Endothelial cell (in vitro differentiated cells): ENCODE data around the gene ALDH2. TPM values are rescaled to one million over a fixed set of nuclear protein-coding genes. Genes with fewer than 3 reads are reported as not detected.
"Not testable (repeated sequence)": the region's sequence is repeated elsewhere in the genome, so short reads cannot be mapped to it uniquely, and the experiment has no call there.

Source experiments
- DNase-seq: peaks from one replicate; pipeline ENCODE4 v3.0.0; 2021; ENCODE audit warnings: low spot score
- H3K27ac Mint-ChIP-seq: one replicate; pipeline ENCODE4 v1.8.0; 2021; ENCODE audit warnings: mixed read lengths, inconsistent platforms; ENCODE audit not compliant: unreplicated experiment
- H3K27me3 Mint-ChIP-seq: one replicate; pipeline ENCODE4 v1.8.0; 2021; ENCODE audit warnings: mild to moderate bottlenecking, moderate library complexity, mixed read lengths, inconsistent platforms; ENCODE audit not compliant: unreplicated experiment
- H3K36me3 Mint-ChIP-seq: one replicate; pipeline ENCODE4 v1.8.0; 2021; ENCODE audit warnings: mild to moderate bottlenecking, low read depth, mixed read lengths, inconsistent platforms; ENCODE audit not compliant: unreplicated experiment
- H3K4me1 Mint-ChIP-seq: one replicate; pipeline ENCODE4 v1.8.0; 2021; ENCODE audit warnings: mild to moderate bottlenecking, mixed read lengths, inconsistent platforms; ENCODE audit not compliant: unreplicated experiment
- H3K4me3 Mint-ChIP-seq: one replicate; pipeline ENCODE4 v1.8.0; 2021; ENCODE audit warnings: mild to moderate bottlenecking, mixed read lengths, inconsistent platforms; ENCODE audit not compliant: unreplicated experiment
- H3K9me3 Mint-ChIP-seq: one replicate; pipeline ENCODE4 v1.8.0; 2021; ENCODE audit warnings: mixed read lengths, inconsistent platforms; ENCODE audit not compliant: unreplicated experiment
- CTCF ChIP-seq: fragments of 200-600 bp; sonication (generic); IDR thresholded peaks from one replicate; pipeline ENCODE4 v1.5.0; 2021; ENCODE audit warnings: antibody characterized with exemption; ENCODE audit not compliant: unreplicated experiment
- total RNA-seq: library from RNA; stranded (reverse); fragmentation: NEBNext Ultra II Directional; extraction: Animal tissue kit (Norgen Biotek cat#: 25700); gene quantifications from one replicate; pipeline ENCODE4 v1.2.1, GENCODE V29; 2021; ENCODE audit not compliant: unreplicated experiment

ALDH2 gene
- total RNA-seq, 1 donor from 2014 or later, result 98.5 TPM

- H3K4me1 Mint-ChIP-seq, result no peaks in the 10 kb centered on the region
- no peak for TF ChIP-seq CTCF
- peaks cover 3% of the 10 kb centered on the region for H3K27me3 Mint-ChIP-seq
- H3K36me3 Mint-ChIP-seq, result peaks cover 13% of the 10 kb centered on the region
- no peak overlapping the region for H3K4me3 Mint-ChIP-seq
- no peaks in the 10 kb centered on the region for H3K9me3 Mint-ChIP-seq
- DNase-seq, result no peak
- no peak overlapping the region for H3K27ac Mint-ChIP-seq
Observed at GRCh38 chr12:111806304-111806703, 39.6 kb downstream of the ALDH2 start.

- no peak for TF ChIP-seq CTCF
- Mint-ChIP-seq H3K9me3 (no peaks in the 10 kb centered on the region), H3K36me3 (peaks cover 13% of the 10 kb centered on the region), H3K27ac (no peak overlapping the region), H3K4me1 (no peaks in the 10 kb centered on the region), H3K27me3 (peaks cover 3% of the 10 kb centered on the region), H3K4me3 (no peak overlapping the region)
- DNase-seq, result no peak
Observed at GRCh38 chr12:111807232-111807631, 40.5 kb downstream of the ALDH2 start.

GRCh38 chr12:111812881-111813741 is 46.4 kb downstream of the ALDH2 start:
- Mint-ChIP-seq H3K4me3 (no peak overlapping the region), H3K27me3 (no peaks in the 10 kb centered on the region), H3K4me1 (peaks cover 3% of the 10 kb centered on the region), H3K27ac (no peak overlapping the region), H3K36me3 (peaks cover 5% of the 10 kb centered on the region), H3K9me3 (no peaks in the 10 kb centered on the region)
- TF ChIP-seq CTCF, result peak; percentile 88
- peak; percentile 71 for DNase-seq

GRCh38 chr12:111816065-111816615 is 49.4 kb downstream of the ALDH2 start:
- H3K9me3 Mint-ChIP-seq, result no peaks in the 10 kb centered on the region
- peaks cover 3% of the 10 kb centered on the region for H3K4me1 Mint-ChIP-seq
- DNase-seq, result no peak
- H3K4me3 Mint-ChIP-seq, result no peak overlapping the region
- no peaks in the 10 kb centered on the region for H3K36me3 Mint-ChIP-seq
- no peaks in the 10 kb centered on the region for H3K27me3 Mint-ChIP-seq
- TF ChIP-seq CTCF, result no peak
- H3K27ac Mint-ChIP-seq, result no peak overlapping the region

GRCh38 chr12:111816898-111817297 is 50.2 kb downstream of the ALDH2 start:
- H3K27me3 Mint-ChIP-seq, H3K36me3 Mint-ChIP-seq, DNase-seq, H3K4me1 Mint-ChIP-seq, H3K27ac Mint-ChIP-seq, H3K9me3 Mint-ChIP-seq, H3K4me3 Mint-ChIP-seq: not testable (repeated sequence)
